Activated T-helper 2 cell treated with anti-CD3 and anti-CD28 coated beads, Interferon-gamma antibody, Interleukin-2, Interleukin-4, amounts not matched to agents 10 μg/mL and 5 μg/mL and 100 μg/mL, durations not matched to agents 14 hours and 24 hours and 36 hours (primary cell): ENCODE results near the gene HOXA13. TPM values are rescaled to one million over a fixed set of nuclear protein-coding genes. Genes with fewer than 3 reads are reported as not detected.

Experiments
- DNase-seq: peaks from one replicate; pipeline ENCODE4 v3.0.0; 2021; ENCODE audit warnings: low spot score
- H3K27ac Mint-ChIP-seq: one replicate; pipeline ENCODE4 v1.8.0; 2021; ENCODE audit warnings: mixed read lengths
- H3K27me3 Mint-ChIP-seq: one replicate; pipeline ENCODE4 v1.8.0; 2021; ENCODE audit warnings: low read depth, mixed read lengths
- H3K36me3 Mint-ChIP-seq: one replicate; pipeline ENCODE4 v1.8.0; 2021; ENCODE audit warnings: low read depth, mixed read lengths
- H3K4me1 Mint-ChIP-seq: one replicate; pipeline ENCODE4 v1.8.0; 2021; ENCODE audit warnings: low read depth, mixed read lengths
- H3K4me3 Mint-ChIP-seq: one replicate; pipeline ENCODE4 v1.8.0; 2021; ENCODE audit warnings: low read depth, mild to moderate bottlenecking, moderate library complexity, mixed read lengths
- H3K9me3 Mint-ChIP-seq: one replicate; pipeline ENCODE4 v1.8.0; 2021; ENCODE audit warnings: mixed read lengths
- intact Hi-C: fragments of 100-400 bp; cut with micrococcal nuclease; formaldehyde crosslinking; loops from one replicate; pipeline ENCODE4 v1.15.1; 2023
- total RNA-seq: library from RNA; stranded (reverse); gene quantifications from 2 replicates; pipeline ENCODE4 v1.2.3, GENCODE V29; 2022

HOXA13 gene
- total RNA-seq, 1 donor from 2014 or later: not detected

- peaks cover 75% of the 10 kb centered on the region for H3K27me3 Mint-ChIP-seq
- H3K4me3 Mint-ChIP-seq: no peak within 1 kb of the TSS
- peaks cover 1% of the 10 kb centered on the region for H3K4me1 Mint-ChIP-seq
- peak within 1 kb of the TSS; percentile 35 for H3K27ac Mint-ChIP-seq
- H3K36me3 Mint-ChIP-seq: no peaks in the 10 kb centered on the region
- H3K9me3 Mint-ChIP-seq: no peaks in the 10 kb centered on the region
- intact Hi-C loops: loop anchor here (2.0 to 10.0 kb wide), 5 partner anchors 86 to 1712 kb away; partner anchors contain the start of genes HOXA7 and TRIL
- DNase-seq: no peak
Observed at GRCh38 chr7:27242555-27243339, 42.9 kb upstream of the HOXA13 start, which contains the start of gene EVX1. Gene EVX1, plus strand, starts transcription at chr7:27242802. Its CDS starts 229 bp downstream, at chr7:27243031.

- peaks cover 75% of the 10 kb centered on the region for H3K27me3 Mint-ChIP-seq
- H3K27ac Mint-ChIP-seq: no peak overlapping the region
- no peak overlapping the region for H3K4me3 Mint-ChIP-seq
- no peaks in the 10 kb centered on the region for H3K36me3 Mint-ChIP-seq
- intact Hi-C loops: loop anchor here (2.0 to 10.0 kb wide), 5 partner anchors 85 to 1713 kb away; partner anchors contain the start of genes HOXA7 and TRIL
- peaks cover 1% of the 10 kb centered on the region for H3K4me1 Mint-ChIP-seq
- no peaks in the 10 kb centered on the region for H3K9me3 Mint-ChIP-seq
- no peak for DNase-seq
Observed at GRCh38 chr7:27242154-27242553, 42.3 kb upstream of the HOXA13 start.

GRCh38 chr7:27241189-27242056 lies 41.5 kb upstream of the HOXA13 start:
- Mint-ChIP-seq H3K4me1 (peaks cover 1% of the 10 kb centered on the region), H3K27me3 (peaks cover 76% of the 10 kb centered on the region), H3K36me3 (no peaks in the 10 kb centered on the region), H3K27ac (no peak overlapping the region), H3K9me3 (no peaks in the 10 kb centered on the region), H3K4me3 (no peak overlapping the region)
- no peak for DNase-seq
- intact Hi-C loops: loop anchor here (2.0 to 10.0 kb wide), 6 partner anchors 75 to 1713 kb away; partner anchors contain the start of genes HOXA7 and TRIL

GRCh38 chr7:27240015-27240731 lies 40.3 kb upstream of the HOXA13 start:
- H3K4me1 Mint-ChIP-seq: peaks cover 1% of the 10 kb centered on the region
- no peak for DNase-seq
- no peak overlapping the region for H3K27ac Mint-ChIP-seq
- intact Hi-C loops: loop anchor here (2.0 to 10.0 kb wide), 5 partner anchors 73 to 1715 kb away; partner anchors contain the start of gene TRIL
- H3K27me3 Mint-ChIP-seq: peaks cover 83% of the 10 kb centered on the region
- H3K4me3 Mint-ChIP-seq: no peak overlapping the region
- no peaks in the 10 kb centered on the region for H3K9me3 Mint-ChIP-seq
- no peaks in the 10 kb centered on the region for H3K36me3 Mint-ChIP-seq

- DNase-seq: no peak
- intact Hi-C loops: loop anchor here (2.0 to 10.0 kb wide), 5 partner anchors 73 to 1715 kb away; partner anchors contain the start of gene TRIL
- peaks cover 1% of the 10 kb centered on the region for H3K4me1 Mint-ChIP-seq
- H3K9me3 Mint-ChIP-seq: no peaks in the 10 kb centered on the region
- H3K36me3 Mint-ChIP-seq: no peaks in the 10 kb centered on the region
- H3K4me3 Mint-ChIP-seq: no peak overlapping the region
- H3K27me3 Mint-ChIP-seq: peaks cover 81% of the 10 kb centered on the region
- no peak overlapping the region for H3K27ac Mint-ChIP-seq
Observed at GRCh38 chr7:27239387-27240014, 39.6 kb upstream of the HOXA13 start.

- no peak overlapping the region for H3K27ac Mint-ChIP-seq
- H3K27me3 Mint-ChIP-seq: peaks cover 81% of the 10 kb centered on the region
- H3K9me3 Mint-ChIP-seq: no peaks in the 10 kb centered on the region
- H3K4me3 Mint-ChIP-seq: no peak overlapping the region
- intact Hi-C loops: loop anchor here (1.0 kb wide), 1 partner anchor 37 kb away; no protein-coding TSS in a partner anchor
- peaks cover 1% of the 10 kb centered on the region for H3K4me1 Mint-ChIP-seq
- no peak for DNase-seq
- H3K36me3 Mint-ChIP-seq: no peaks in the 10 kb centered on the region
Observed at GRCh38 chr7:27238979-27239386, 39.1 kb upstream of the HOXA13 start.

GRCh38 chr7:27237735-27238334 lies 37.9 kb upstream of the HOXA13 start:
- DNase-seq: no peak
- intact Hi-C loops: loop anchor here (1.0 kb wide), 1 partner anchor 36 kb away; no protein-coding TSS in a partner anchor
- Mint-ChIP-seq H3K27me3 (peaks cover 78% of the 10 kb centered on the region), H3K36me3 (no peaks in the 10 kb centered on the region), H3K27ac (no peak overlapping the region), H3K4me1 (peaks cover 1% of the 10 kb centered on the region), H3K4me3 (no peak overlapping the region), H3K9me3 (no peaks in the 10 kb centered on the region)

GRCh38 chr7:27235387-27236311 lies 35.8 kb upstream of the HOXA13 start:
- Mint-ChIP-seq H3K4me3 (no peak overlapping the region), H3K27ac (no peak overlapping the region), H3K4me1 (no peaks in the 10 kb centered on the region), H3K9me3 (no peaks in the 10 kb centered on the region), H3K27me3 (peaks cover 58% of the 10 kb centered on the region), H3K36me3 (no peaks in the 10 kb centered on the region)
- no peak for DNase-seq
- intact Hi-C loops: no loop called here

GRCh38 chr7:27229448-27229847 lies 29.6 kb upstream of the HOXA13 start:
- Mint-ChIP-seq H3K36me3 (no peaks in the 10 kb centered on the region), H3K4me1 (no peaks in the 10 kb centered on the region), H3K27ac (no peak overlapping the region), H3K27me3 (peaks cover 49% of the 10 kb centered on the region), H3K4me3 (no peak overlapping the region), H3K9me3 (no peaks in the 10 kb centered on the region)
- DNase-seq: no peak
- intact Hi-C loops: no loop called here

GRCh38 chr7:27224983-27225934 lies 25.4 kb upstream of the HOXA13 start:
- DNase-seq: no peak
- H3K4me3 Mint-ChIP-seq: no peak overlapping the region
- no peaks in the 10 kb centered on the region for H3K4me1 Mint-ChIP-seq
- no peak overlapping the region for H3K27ac Mint-ChIP-seq
- H3K9me3 Mint-ChIP-seq: no peaks in the 10 kb centered on the region
- H3K27me3 Mint-ChIP-seq: peaks cover 78% of the 10 kb centered on the region
- no peaks in the 10 kb centered on the region for H3K36me3 Mint-ChIP-seq
- intact Hi-C loops: no loop called here
